ENCODE measurements around the gene PKP4. TPM values are rescaled to one million over a fixed set of nuclear protein-coding genes. Genes with fewer than 3 reads are reported as not detected.
A peak's percentile ranks its signal among the peaks of the same experiment; 100 is the strongest.

The PKP4 gene
- polyA plus RNA-seq, 1 donor = 26.7 TPM

GRCh38 chr2:158598862-158599517 is 142.2 kb downstream of the PKP4 start:
- no peak for DNase-seq

- no peak for DNase-seq
Measured at GRCh38 chr2:158599609-158600008, 142.9 kb downstream of the PKP4 start.

GRCh38 chr2:158600155-158600802 is 143.5 kb downstream of the PKP4 start:
- DNase-seq = peak; percentile 15

GRCh38 chr2:158602027-158602426 is 145.3 kb downstream of the PKP4 start:
- DNase-seq = no peak

GRCh38 chr2:158603205-158603604 is 146.5 kb downstream of the PKP4 start:
- DNase-seq = no peak

GRCh38 chr2:158603986-158604385 is 147.2 kb downstream of the PKP4 start:
- no peak for DNase-seq

- DNase-seq = no peak
Measured at GRCh38 chr2:158610059-158610458, 153.3 kb downstream of the PKP4 start.

- DNase-seq = no peak
Measured at GRCh38 chr2:158616480-158617000, 159.8 kb downstream of the PKP4 start.

- DNase-seq = no peak
Measured at GRCh38 chr2:158618891-158619490, 162.2 kb downstream of the PKP4 start.

- DNase-seq = no peak
Measured at GRCh38 chr2:158619496-158619895, 162.7 kb downstream of the PKP4 start.

GRCh38 chr2:158620656-158621055 is 163.9 kb downstream of the PKP4 start:
- DNase-seq = no peak

GRCh38 chr2:158624071-158624667 is 167.4 kb downstream of the PKP4 start:
- no peak for DNase-seq

- no peak for DNase-seq
Measured at GRCh38 chr2:158624961-158625360, 168.2 kb downstream of the PKP4 start.

- DNase-seq = no peak
Measured at GRCh38 chr2:158629116-158629515, 172.4 kb downstream of the PKP4 start.

- no peak for DNase-seq
Measured at GRCh38 chr2:158633261-158633660, 176.5 kb downstream of the PKP4 start.

GRCh38 chr2:158634627-158635026 is 177.9 kb downstream of the PKP4 start:
- DNase-seq = no peak

- no peak for DNase-seq
Measured at GRCh38 chr2:158635961-158636601, 179.3 kb downstream of the PKP4 start.

GRCh38 chr2:158637357-158637756 is 180.6 kb downstream of the PKP4 start:
- no peak for DNase-seq

- DNase-seq = no peak
Measured at GRCh38 chr2:158644139-158644538, 187.4 kb downstream of the PKP4 start.

- no peak for DNase-seq
Measured at GRCh38 chr2:158645299-158645698, 188.5 kb downstream of the PKP4 start.

- DNase-seq = no peak
Measured at GRCh38 chr2:158647436-158648231, 190.9 kb downstream of the PKP4 start.

GRCh38 chr2:158649846-158650245 is 193.1 kb downstream of the PKP4 start:
- DNase-seq = no peak

Data from hindlimb muscle (tissue), 1 donor.